RKO (cell line): ENCODE data around the gene ARHGAP6.

Experiments used
- DNase-seq: peaks from one replicate; pipeline ENCODE4 v3.0.0-alpha.2; 2016; ENCODE audit warnings: low spot score

Gene ARHGAP6

GRCh38 chrX:11103006-11103405 lies 562.7 kb downstream of the ARHGAP6 start:
- no peak for DNase-seq

GRCh38 chrX:11100281-11101035 lies 565.3 kb downstream of the ARHGAP6 start:
- peak; percentile 57 for DNase-seq

GRCh38 chrX:11099465-11099864 lies 566.3 kb downstream of the ARHGAP6 start:
- DNase-seq, result no peak

- DNase-seq, result no peak
These were observed 567.8 kb downstream of the ARHGAP6 start for GRCh38 chrX:11097933-11098332.

GRCh38 chrX:11089802-11090201 lies 575.9 kb downstream of the ARHGAP6 start:
- DNase-seq, result no peak
